HG03159 (cell line): ENCODE results near the gene DUSP23.

Experiments
- ATAC-seq: cut with Tn5 transposase; IDR thresholded peaks from one replicate; pipeline ENCODE4 v1.9.1; 2021; ENCODE audit warnings: mild to moderate bottlenecking, moderate library complexity; ENCODE audit not compliant: unreplicated experiment

Gene DUSP23

DNA sequence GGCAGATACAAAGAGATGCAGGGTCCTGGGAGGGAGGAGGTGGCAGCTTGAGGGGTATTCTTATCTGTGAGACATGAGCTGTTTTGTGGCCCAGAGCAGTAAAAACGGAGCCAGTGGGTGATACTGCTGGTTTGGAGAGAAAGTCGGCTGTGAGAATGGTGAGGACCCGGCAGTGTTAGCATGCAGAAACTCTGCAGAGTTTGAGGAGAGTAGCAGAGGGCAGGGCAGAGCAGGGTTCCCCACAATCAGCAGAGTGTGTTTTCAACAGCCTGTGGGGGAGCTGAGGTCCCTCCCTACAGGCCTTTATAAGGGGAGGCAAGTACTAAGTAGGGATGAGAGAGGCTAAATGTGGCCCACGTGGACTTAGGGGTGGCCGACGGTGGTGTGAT is 46.3 kb downstream of the DUSP23 start:
- no peak for ATAC-seq

DNA sequence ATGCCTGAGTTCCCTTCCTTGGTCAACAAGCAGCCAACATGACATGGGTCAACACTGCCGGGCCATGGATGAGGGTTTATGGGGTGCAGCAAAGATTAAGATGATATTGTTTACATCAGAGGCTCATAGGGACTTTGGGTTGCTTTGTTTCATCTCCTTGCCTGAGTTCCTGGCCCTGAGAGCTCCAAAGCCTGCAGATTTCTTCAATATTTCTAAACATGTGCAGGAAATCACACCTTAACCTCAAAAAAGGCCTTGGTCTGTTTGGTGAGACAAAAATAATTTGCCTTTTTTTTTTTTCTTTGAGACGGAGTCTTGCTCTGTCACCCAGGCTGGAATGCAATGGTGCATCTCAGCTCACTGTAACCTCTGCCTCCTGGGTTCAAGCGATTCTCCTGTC is 46.8 kb downstream of the DUSP23 start:
- no peak for ATAC-seq

DNA sequence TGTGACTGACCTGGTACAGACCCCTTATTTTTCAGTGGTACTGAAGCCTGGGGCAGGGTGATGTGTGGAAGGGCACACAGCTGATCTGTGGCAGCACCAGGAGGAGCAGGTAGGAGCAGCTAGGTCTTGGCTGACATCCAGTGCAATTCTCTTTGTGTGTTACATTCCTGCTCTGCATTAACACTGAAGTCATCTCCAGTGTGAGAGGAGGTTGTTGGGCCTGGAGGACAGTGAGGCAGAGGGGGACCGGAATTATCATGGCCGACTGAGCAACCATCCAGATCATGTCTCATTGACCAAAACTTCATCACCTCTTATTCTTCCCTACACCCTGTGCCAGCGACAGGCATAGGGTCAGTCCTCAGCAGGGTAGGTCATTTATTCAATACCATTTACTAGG is 47.4 kb downstream of the DUSP23 start:
- no peak for ATAC-seq

- no peak for ATAC-seq
Observed at GRCh38 chr1:159828581-159829272, 48.0 kb downstream of the DUSP23 start.

GRCh38 chr1:159829273-159829634 is 48.5 kb downstream of the DUSP23 start:
- peak; percentile 84 for ATAC-seq

DNA sequence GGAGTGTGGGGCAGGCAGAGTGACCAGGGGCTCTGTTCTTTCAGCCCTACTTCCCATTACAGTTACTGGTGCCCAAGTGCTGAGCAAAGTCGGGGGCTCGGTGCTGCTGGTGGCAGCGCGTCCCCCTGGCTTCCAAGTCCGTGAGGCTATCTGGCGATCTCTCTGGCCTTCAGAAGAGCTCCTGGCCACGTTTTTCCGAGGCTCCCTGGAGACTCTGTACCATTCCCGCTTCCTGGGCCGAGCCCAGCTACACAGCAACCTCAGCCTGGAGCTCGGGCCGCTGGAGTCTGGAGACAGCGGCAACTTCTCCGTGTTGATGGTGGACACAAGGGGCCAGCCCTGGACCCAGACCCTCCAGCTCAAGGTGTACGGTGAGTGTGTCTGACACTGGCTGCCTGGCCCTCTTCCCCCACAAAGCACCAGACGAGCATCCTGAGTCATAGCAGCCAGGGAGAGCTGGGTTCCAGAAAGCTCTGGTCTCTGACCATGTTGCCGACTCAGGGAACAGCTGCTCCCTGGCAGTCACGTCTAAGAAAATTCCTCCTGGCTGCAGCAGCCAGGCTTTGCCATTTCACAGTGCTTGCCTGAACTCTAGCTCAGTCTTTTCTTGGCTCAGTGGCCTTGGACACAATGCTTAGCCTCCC is 49.2 kb downstream of the DUSP23 start:
- no peak for ATAC-seq

DNA sequence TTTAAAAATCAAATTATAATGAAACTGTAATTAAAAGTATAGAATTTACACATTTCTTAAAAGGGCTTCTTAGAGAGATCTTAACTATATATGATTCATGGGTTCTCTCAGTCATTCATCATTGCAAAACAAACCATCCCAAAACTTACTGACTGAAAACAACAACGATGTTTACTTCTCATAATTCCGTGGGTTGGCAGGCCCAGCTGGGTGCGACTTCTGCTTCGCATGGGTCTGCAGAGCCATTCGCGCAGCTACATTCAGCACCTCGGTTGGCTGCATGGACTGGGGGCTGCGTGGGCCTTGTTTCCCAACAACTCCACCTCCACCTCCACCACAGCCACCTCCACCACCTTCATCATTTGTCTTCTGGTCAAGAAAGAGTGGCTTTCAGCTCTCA is 50.0 kb downstream of the DUSP23 start:
- ATAC-seq: no peak

GRCh38 chr1:159831412-159832141 is 50.8 kb downstream of the DUSP23 start:
- no peak for ATAC-seq
